Stimulated activated memory B cell treated with anti-CD40 and anti-IgM and Interleukin-4, amounts not matched to agents 10 μg/mL and 1 μg/mL and 100 μg/mL, for 72 hours (primary cell): ENCODE data around the gene UCP3.

Experiments used
- ATAC-seq: fragments of 150-1000 bp; cut with Tn5 transposase; 2 replicates; pipeline ENCODE4 v1.10.0; 2021
- H3K27ac Mint-ChIP-seq: one replicate; pipeline ENCODE4 v1.8.0; 2022; ENCODE audit warnings: mild to moderate bottlenecking, mixed read lengths
- H3K27me3 Mint-ChIP-seq: one replicate; pipeline ENCODE4 v1.8.0; 2022; ENCODE audit warnings: mixed read lengths
- H3K36me3 Mint-ChIP-seq: one replicate; pipeline ENCODE4 v1.8.0; 2022; ENCODE audit warnings: mixed read lengths
- H3K4me1 Mint-ChIP-seq: one replicate; pipeline ENCODE4 v1.8.0; 2022; ENCODE audit warnings: mixed read lengths
- H3K4me3 Mint-ChIP-seq: one replicate; pipeline ENCODE4 v1.8.0; 2022; ENCODE audit warnings: mild to moderate bottlenecking, moderate library complexity, mixed read lengths
- H3K9me3 Mint-ChIP-seq: one replicate; pipeline ENCODE4 v1.8.0; 2022; ENCODE audit warnings: mixed read lengths

The UCP3 gene

DNA sequence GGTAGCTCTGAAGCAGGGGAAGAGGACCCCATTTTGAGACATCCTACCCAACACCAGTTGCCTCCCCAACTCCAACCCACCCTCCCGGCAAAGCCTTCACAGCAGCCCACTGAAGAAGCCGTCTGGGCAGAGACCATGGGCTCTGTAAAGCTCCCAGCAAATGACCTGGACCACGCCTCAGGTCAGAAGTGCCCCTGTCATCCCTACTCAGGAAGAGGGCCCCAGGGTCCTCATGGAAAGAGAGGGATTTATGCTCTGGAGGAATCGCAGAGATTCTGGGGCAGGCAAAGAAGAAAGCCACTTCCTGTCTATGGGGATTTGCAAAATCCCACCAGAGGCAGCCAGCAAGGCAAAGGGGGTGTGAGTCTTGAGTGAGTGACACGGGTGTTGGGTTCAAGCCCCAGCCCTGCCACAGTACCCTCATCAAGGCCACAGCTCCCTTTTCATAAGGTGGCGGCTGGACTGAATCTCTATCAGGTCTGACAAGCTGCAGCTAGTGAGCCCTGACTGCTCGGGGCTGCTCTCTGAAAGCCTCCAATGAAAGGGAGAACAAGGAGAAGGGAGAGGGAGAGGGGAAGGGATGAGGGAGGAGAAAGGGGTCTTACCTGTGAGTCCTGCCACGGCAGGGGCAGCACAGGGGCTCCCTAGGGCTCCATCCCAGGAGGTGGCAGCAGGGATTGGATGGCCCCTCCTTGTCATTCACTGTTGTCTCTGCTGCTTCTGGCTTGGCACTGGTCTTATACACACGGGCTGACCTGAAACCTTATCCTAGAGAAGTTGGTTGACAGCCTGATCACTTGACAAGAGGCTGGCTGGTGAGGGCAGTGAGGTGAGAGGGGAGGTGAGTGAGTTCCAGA lies at the start of gene UCP3:
TSS of gene UCP3 (minus strand) at position 713 of the 857 bp plus-strand sequence. CDS start 2,043 bp downstream, outside the sequence.
- ATAC-seq: no peak
- H3K4me3 Mint-ChIP-seq: no peak within 1 kb of the TSS
- H3K27me3 Mint-ChIP-seq: no peaks in the 10 kb centered on the region
- peaks cover 22% of the 10 kb centered on the region for H3K36me3 Mint-ChIP-seq
- H3K4me1 Mint-ChIP-seq: peaks cover 64% of the 10 kb centered on the region
- no peaks in the 10 kb centered on the region for H3K9me3 Mint-ChIP-seq
- peak within 1 kb of the TSS; percentile 94 for H3K27ac Mint-ChIP-seq

- ATAC-seq: no peak
- H3K9me3 Mint-ChIP-seq: no peaks in the 10 kb centered on the region
- no peak overlapping the region for H3K27ac Mint-ChIP-seq
- no peak overlapping the region for H3K4me3 Mint-ChIP-seq
- H3K27me3 Mint-ChIP-seq: no peaks in the 10 kb centered on the region
- H3K36me3 Mint-ChIP-seq: peaks cover 57% of the 10 kb centered on the region
- H3K4me1 Mint-ChIP-seq: peaks cover 2% of the 10 kb centered on the region
Observed at GRCh38 chr11:74057249-74058151, 48.6 kb upstream of the UCP3 start.

DNA sequence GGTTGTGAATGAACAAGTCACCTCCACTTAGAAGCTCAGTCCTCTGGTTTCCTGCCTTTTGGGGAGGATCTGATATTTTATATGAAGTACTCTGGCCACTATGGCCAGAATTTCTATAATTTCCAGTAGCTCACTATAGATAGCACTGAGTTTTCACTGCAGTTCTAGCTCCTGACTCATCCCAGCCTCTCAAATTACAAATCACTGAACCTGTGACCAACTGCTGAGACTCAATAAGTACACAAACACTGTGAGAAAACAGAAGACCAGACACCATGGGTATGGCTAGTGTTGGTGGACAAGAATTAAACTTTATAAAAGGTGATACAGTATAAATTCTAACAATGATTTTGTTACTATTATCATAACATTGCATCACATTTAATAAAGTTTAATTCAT lies 47.1 kb upstream of the UCP3 start:
- no peak for ATAC-seq
- Mint-ChIP-seq H3K27me3 (no peaks in the 10 kb centered on the region), H3K4me1 (no peaks in the 10 kb centered on the region), H3K36me3 (peaks cover 53% of the 10 kb centered on the region), H3K9me3 (no peaks in the 10 kb centered on the region), H3K4me3 (no peak overlapping the region), H3K27ac (no peak overlapping the region)

GRCh38 chr11:74050465-74050864 lies 41.6 kb upstream of the UCP3 start:
- no peak overlapping the region for H3K27ac Mint-ChIP-seq
- no peaks in the 10 kb centered on the region for H3K9me3 Mint-ChIP-seq
- no peak overlapping the region for H3K4me3 Mint-ChIP-seq
- H3K27me3 Mint-ChIP-seq: no peaks in the 10 kb centered on the region
- no peaks in the 10 kb centered on the region for H3K4me1 Mint-ChIP-seq
- H3K36me3 Mint-ChIP-seq: peaks cover 44% of the 10 kb centered on the region
- no peak for ATAC-seq

DNA sequence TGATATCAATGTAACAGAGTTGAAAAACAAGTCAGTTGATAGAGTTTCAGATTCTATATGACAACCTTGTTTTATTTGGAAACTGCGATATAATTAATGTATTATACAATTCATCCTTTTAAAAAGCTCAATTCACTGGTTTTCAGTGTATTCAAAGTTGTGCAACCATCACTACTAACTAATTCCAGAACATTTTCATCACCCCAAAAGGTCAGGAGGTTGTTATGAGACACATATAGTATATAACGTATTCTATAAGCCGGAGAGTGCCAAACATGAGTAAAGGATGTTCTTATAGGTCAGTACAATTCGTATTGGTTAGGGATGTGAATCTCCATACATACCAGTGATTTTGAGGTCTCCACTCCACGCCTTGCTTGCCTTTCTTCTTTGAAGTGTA lies 40.1 kb upstream of the UCP3 start:
- no peaks in the 10 kb centered on the region for H3K27me3 Mint-ChIP-seq
- H3K27ac Mint-ChIP-seq: no peak overlapping the region
- H3K9me3 Mint-ChIP-seq: no peaks in the 10 kb centered on the region
- H3K36me3 Mint-ChIP-seq: peaks cover 46% of the 10 kb centered on the region
- H3K4me1 Mint-ChIP-seq: no peaks in the 10 kb centered on the region
- H3K4me3 Mint-ChIP-seq: no peak overlapping the region
- no peak for ATAC-seq

GRCh38 chr11:74044538-74044937 lies 35.7 kb upstream of the UCP3 start:
- Mint-ChIP-seq H3K27ac (no peak overlapping the region), H3K4me1 (no peaks in the 10 kb centered on the region), H3K27me3 (no peaks in the 10 kb centered on the region), H3K36me3 (peaks cover 52% of the 10 kb centered on the region), H3K9me3 (no peaks in the 10 kb centered on the region), H3K4me3 (no peak overlapping the region)
- ATAC-seq: no peak

DNA sequence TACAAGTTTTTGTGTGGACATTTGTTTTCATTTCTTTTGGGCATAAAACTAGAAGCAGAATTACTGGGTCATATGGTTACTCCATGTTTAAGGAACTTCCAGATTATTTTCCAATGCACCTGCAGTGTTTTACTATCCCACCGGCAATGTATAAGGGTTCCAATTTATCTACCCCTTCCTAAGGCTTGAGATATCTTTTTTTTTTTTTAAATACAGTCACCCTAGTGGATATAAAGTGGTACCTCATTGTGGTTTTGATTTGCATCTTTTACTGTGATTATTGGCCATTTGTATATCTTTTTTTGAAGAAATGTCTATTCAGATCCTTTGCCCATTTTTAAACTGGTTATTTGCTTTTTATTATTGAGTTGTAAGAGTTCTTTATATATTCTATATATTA lies 34.6 kb upstream of the UCP3 start:
- peaks cover 50% of the 10 kb centered on the region for H3K36me3 Mint-ChIP-seq
- H3K4me1 Mint-ChIP-seq: no peaks in the 10 kb centered on the region
- no peaks in the 10 kb centered on the region for H3K9me3 Mint-ChIP-seq
- no peaks in the 10 kb centered on the region for H3K27me3 Mint-ChIP-seq
- no peak overlapping the region for H3K4me3 Mint-ChIP-seq
- no peak overlapping the region for H3K27ac Mint-ChIP-seq
- ATAC-seq: no peak

DNA sequence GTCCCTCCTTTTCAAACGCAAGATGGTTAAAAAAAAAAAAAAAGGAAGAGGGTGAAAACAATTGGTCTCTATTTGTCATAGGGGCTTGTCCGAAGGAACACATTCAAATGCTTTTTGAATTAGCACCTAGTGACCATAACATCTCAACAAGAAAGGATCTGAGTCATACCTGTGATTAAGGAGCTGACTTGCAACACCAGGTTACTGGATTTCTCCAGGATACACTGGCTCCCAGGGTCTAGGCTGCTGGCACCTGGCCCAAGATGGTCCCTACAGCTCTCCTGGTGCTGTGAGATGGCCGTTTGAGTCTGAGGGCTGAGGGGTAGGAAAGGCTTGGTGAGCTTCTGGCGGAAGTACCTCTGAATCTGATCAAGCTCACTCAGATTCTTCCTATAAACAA lies 28.4 kb upstream of the UCP3 start:
- Mint-ChIP-seq H3K27me3 (no peaks in the 10 kb centered on the region), H3K36me3 (peaks cover 66% of the 10 kb centered on the region), H3K4me1 (no peaks in the 10 kb centered on the region), H3K4me3 (no peak overlapping the region), H3K9me3 (no peaks in the 10 kb centered on the region), H3K27ac (no peak overlapping the region)
- ATAC-seq: no peak

DNA sequence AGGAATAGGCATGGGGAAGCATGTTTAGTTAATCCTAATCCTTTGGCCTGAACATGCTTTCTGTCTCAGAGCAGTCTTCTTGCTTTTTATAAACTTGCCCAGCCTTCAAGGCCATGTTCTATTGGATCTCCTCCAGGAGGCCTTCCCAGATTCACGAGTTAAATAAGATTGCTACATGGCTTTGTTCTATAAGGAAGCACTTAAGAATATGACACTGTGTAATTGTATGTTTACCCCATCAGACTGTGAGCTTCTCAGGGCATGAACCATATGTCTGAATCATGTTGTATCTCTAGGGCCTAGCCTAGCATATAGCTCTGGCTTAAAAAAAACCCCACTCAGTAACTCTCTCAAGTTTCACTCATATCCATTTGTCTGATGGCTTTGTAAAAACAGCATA lies 26.4 kb upstream of the UCP3 start:
- H3K4me3 Mint-ChIP-seq: no peak overlapping the region
- peaks cover 10% of the 10 kb centered on the region for H3K4me1 Mint-ChIP-seq
- no peak for ATAC-seq
- no peaks in the 10 kb centered on the region for H3K9me3 Mint-ChIP-seq
- no peaks in the 10 kb centered on the region for H3K27me3 Mint-ChIP-seq
- H3K36me3 Mint-ChIP-seq: peaks cover 66% of the 10 kb centered on the region
- H3K27ac Mint-ChIP-seq: no peak overlapping the region

DNA sequence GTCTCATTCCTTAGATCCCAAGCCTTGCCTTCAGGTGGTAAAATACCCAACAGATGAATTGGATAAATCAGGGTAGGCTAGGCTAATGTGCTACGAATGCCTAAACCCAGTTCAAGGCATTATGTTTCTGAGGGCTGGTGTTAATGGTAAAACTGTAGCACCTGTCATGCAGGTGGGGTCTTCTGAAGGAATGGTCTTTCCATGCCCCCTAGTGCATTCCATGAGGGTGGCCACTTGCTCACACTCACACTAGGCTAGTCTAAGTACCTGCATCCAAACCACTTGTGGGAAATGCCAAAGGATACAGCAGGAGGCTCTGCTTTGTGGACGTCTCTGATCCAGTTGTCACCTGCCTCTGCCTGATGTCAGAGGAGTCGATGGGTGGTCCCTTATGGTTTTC lies 24.2 kb upstream of the UCP3 start:
- Mint-ChIP-seq H3K4me3 (no peak overlapping the region), H3K4me1 (peaks cover 10% of the 10 kb centered on the region), H3K9me3 (no peaks in the 10 kb centered on the region), H3K36me3 (peaks cover 74% of the 10 kb centered on the region), H3K27ac (no peak overlapping the region), H3K27me3 (no peaks in the 10 kb centered on the region)
- peak; percentile 65 for ATAC-seq

DNA sequence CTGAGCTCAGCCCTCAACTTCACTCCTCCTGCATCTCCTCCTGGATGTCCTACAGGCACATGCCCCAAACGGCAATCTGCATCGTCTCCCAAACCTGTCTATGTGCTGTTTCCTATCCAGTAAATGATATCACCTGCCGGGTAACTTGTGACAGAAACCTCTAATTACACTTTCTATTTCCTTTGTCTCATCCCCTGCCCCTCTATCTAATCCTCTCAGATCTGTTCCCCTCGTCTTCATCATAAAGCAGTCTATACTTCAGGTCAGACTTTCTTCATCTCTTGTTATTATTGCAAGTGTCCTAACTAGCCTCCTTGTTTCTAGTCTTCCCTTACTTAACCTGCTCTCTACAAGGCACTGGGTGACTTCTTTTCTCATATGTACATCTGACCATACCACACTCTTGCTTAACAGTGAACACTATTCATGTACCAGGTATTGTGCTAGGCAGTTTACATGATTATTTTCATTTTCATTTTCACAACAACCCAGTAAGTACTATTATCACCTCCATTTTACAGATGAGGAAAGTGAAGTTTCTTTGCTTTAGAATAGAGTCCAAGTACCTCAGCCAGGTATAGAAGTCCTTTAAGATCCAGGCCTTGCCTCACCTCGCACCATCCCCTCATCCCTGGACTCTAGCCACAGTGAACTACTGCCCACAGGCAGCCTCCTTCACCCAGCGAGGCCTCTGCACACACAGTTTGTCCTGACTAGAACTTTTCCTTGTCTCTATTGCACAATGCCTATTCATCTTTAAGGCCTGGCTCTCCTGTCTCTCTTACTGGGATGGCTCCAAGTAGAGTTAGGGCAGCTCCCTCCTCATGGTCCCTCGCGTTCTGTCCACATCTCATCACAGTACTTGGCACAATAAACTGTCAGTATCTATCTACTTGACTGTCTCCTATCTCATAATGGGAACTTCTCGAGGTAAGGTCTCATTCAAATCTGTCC lies 22.1 kb upstream of the UCP3 start:
- Mint-ChIP-seq H3K9me3 (no peaks in the 10 kb centered on the region), H3K4me3 (no peak overlapping the region), H3K36me3 (peaks cover 66% of the 10 kb centered on the region), H3K27ac (peak overlapping the region; percentile 1), H3K27me3 (no peaks in the 10 kb centered on the region), H3K4me1 (peaks cover 15% of the 10 kb centered on the region)
- ATAC-seq: no peak

DNA sequence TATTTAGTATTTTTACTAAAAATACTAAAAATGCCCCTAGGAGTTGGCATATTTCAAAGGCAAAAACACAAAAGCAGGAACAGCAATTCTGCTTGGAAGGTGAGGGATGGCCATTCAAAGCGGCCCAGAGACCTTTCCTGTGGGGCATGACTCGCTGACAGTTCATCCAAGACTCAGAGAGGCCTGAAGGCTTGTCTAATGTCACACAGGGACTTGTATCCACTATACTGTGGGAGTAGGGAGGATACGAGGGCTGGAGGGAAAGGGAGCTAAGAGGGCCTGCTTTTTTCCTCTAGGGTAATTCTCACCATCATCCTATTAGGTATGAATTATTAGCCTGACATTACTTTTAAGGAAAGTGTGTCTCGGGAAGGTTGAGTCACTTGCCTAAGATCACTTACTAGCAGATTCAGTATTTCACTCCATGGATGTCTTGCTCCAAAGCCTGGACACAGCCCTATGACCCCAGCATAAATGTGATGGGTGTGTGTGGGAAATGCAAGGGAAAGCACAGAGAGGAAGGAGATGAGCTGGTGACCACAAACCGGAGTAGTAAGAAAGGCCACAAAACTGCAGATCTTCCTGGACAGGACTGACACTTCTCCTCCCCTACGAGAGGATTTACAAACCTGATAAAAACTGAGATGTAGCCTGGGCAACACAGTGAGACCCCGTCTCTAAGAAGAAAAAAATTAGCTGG lies 16.7 kb upstream of the UCP3 start:
- Mint-ChIP-seq H3K36me3 (peaks cover 45% of the 10 kb centered on the region), H3K27me3 (no peaks in the 10 kb centered on the region), H3K4me3 (no peak overlapping the region), H3K27ac (no peak overlapping the region), H3K9me3 (no peaks in the 10 kb centered on the region), H3K4me1 (peaks cover 21% of the 10 kb centered on the region)
- ATAC-seq: no peak

DNA sequence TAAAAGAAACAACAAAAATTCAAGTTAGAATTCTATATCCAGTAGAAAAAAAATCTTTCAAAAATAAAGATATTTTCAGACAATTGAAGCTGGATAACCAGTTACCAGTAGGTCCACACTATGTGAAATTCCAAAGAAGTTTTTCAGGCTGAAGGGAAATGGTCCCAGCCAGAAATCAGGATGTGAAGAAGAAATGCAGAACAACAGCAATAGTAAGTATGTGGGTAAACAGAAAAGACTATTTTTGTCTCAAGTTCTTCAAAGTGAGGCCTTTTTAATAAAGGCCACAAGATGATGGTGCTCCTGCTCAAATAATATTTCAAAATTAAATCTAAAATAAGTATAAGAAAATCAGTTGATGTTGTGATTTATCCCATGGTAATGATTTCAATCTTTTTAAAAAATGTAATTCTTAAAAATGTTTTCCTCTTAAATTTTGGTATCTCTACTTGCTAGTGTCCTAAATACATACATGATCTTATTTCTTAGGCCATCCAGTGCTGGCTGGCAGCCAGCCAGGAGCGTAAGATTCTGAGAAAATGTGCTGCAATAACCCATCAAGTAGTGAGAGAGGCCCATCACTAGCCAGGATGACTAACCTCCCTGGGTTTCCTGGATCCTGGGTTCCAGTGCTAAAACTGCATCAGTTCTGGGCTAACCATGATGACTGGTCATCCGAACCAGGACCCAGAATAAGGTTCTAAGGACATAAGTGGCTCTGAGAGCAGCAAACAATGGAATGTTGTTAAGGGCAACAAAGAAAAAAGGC lies 15.6 kb upstream of the UCP3 start:
- ATAC-seq: no peak

GRCh38 chr11:74023276-74023675 lies 14.4 kb upstream of the UCP3 start:
- H3K9me3 Mint-ChIP-seq: no peaks in the 10 kb centered on the region
- H3K4me3 Mint-ChIP-seq: no peak overlapping the region
- peaks cover 27% of the 10 kb centered on the region for H3K36me3 Mint-ChIP-seq
- H3K27me3 Mint-ChIP-seq: no peaks in the 10 kb centered on the region
- peaks cover 21% of the 10 kb centered on the region for H3K4me1 Mint-ChIP-seq
- peak overlapping the region; percentile 9 for H3K27ac Mint-ChIP-seq
- ATAC-seq: no peak

More for the DNA sequence above, 15.6 kb upstream of the UCP3 start:
- H3K4me1 Mint-ChIP-seq: peaks cover 21% of the 10 kb centered on the region
- H3K4me3 Mint-ChIP-seq: no peak overlapping the region
- H3K27ac Mint-ChIP-seq: no peak overlapping the region
- peaks cover 39% of the 10 kb centered on the region for H3K36me3 Mint-ChIP-seq
- no peaks in the 10 kb centered on the region for H3K9me3 Mint-ChIP-seq
- H3K27me3 Mint-ChIP-seq: no peaks in the 10 kb centered on the region
